IPS-18c (cell line): ENCODE results near the gene SKA2.

Experiments used
- H3K4me3 ChIP-seq: 2 replicates; pipeline ENCODE4 v1.7.0; 2013; ENCODE audit warnings: low read depth, mild to moderate bottlenecking, low read length, moderate library complexity; ENCODE audit not compliant: insufficient read depth
- H3K9me3 ChIP-seq: one replicate; pipeline ENCODE4 v1.6.1; 2013; ENCODE audit warnings: mild to moderate bottlenecking, low read length, moderate library complexity; ENCODE audit not compliant: control insufficient read depth, insufficient read depth

The SKA2 gene

GRCh38 chr17:59067756-59068155, 87.2 kb downstream of the SKA2 start:
- no peaks in the 10 kb centered on the region for H3K9me3 ChIP-seq
- H3K4me3 ChIP-seq: no peak overlapping the region

- H3K9me3 ChIP-seq: no peaks in the 10 kb centered on the region
- no peak overlapping the region for H3K4me3 ChIP-seq
Measured at GRCh38 chr17:59067340-59067739, 87.6 kb downstream of the SKA2 start.

GRCh38 chr17:59062509-59062908, 92.5 kb downstream of the SKA2 start:
- no peaks in the 10 kb centered on the region for H3K9me3 ChIP-seq
- H3K4me3 ChIP-seq: no peak overlapping the region
